GM21515 (cell line): ENCODE results near the gene MMRN1.

Experiments used
- ATAC-seq: cut with Tn5 transposase; IDR thresholded peaks from one replicate; pipeline ENCODE4 v1.9.1; 2021; ENCODE audit not compliant: unreplicated experiment

Gene MMRN1

DNA sequence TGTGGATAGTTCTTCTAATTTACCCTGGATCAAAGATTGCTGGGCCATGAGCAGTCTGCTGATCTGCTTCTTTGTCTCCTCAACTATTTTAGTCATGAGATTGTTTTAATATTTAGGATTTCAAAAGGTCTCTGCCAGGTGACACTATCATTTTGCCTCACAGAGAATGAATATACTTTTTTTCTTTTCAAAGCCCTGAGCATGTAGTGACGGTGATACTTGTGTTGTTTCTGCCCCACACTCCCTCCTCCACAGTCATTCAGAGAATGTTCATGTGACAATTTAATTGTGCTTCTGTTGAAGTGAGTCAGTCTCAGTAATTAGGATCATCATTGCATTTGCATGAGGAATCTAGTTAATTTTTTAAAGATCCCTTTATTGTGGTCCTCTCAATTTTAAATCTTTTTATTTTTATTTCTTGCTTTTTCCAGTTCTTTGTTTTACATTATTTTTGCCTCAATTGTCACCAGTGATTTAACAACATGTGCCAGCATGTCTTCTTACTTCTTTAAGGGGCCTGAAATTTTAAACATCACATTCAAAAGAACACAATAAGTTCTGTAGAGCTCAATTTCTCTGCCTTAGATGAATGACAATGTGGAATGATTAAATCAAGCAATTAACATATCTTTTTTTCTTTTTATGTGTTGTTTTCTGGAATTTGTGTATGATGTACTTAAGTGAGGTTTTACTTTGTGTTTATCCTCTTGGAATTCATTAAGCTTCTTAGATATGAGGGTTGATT lies 12.3 kb downstream of the MMRN1 start:
- ATAC-seq, result no peak

DNA sequence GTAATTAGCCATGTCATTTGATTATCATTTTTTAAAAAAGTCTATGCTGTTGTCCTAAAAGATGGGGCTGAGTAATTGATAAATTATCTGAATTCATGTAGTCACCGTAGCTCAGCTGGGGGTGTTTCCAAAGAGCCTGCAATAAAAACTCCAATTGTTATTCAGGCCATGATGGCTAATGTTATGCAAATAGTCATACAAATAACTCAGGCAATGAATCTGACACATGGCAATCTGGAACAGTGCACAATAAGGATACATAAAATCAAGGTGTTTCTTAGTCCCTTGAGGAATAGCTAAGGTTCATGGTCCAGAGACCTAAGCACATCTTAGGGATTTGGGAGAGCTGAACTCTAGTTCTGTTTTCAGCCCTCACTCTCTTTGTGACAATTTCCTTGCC lies 15.2 kb downstream of the MMRN1 start:
- ATAC-seq, result no peak

DNA sequence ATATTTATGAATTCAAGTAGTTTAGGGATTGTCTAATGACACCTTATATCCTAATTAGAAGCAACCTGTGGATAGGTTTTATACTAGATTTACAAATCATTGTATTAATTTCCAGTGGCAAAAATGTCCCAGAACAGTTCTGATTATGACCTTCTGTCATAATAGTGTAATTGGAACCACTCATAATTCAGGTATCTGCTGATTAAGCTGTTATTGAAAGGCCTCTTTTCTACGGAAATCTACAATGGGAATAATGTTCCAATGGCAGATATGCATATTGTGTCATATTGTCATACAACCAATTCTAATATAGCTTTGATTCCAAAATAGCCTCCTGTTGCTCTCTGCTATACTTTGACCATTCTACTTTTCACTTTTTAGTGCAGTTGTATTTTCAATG lies 19.0 kb downstream of the MMRN1 start:
- ATAC-seq, result no peak

DNA sequence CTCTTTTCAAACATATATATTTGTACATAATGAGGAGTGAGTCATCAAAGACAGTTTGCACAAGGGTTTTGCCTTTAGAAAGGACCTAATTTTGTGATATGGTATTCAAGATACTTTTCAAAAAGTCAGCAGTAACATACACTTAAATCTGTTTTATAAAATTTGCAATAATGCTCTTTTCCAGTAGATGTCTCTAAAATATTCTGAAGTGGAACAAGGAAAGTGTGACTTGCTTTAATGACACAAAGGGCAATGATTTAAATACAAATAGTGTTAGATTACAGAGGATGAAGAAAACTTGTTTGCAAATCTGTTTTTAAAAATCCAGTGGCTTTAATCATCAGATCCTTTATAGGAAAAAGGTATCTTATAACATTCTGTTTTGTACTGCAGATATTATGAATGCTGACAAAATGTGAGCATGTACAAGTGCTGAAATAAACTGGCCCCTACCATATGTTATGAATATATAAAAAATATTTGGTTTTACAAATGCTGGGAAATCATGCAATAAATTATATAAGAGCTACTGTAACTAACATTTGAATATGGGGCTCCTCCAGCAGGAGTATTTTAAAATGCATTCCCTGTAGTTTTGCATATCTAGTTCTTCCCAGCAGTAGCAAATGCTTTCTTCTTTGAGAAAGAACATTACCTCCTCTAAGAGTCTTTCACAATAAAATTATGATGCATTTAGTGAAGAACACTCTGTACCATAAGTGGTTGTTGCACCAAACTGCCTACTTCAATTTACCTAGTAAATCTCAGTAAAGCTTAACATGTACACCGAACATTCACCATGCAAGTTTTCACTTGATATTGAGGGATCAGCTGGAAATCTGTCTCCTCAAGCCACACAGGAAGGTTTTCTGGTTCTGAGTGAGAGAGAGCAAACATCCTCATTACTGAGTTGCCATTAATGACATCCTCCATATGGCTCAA lies 20.2 kb downstream of the MMRN1 start:
- no peak for ATAC-seq

DNA sequence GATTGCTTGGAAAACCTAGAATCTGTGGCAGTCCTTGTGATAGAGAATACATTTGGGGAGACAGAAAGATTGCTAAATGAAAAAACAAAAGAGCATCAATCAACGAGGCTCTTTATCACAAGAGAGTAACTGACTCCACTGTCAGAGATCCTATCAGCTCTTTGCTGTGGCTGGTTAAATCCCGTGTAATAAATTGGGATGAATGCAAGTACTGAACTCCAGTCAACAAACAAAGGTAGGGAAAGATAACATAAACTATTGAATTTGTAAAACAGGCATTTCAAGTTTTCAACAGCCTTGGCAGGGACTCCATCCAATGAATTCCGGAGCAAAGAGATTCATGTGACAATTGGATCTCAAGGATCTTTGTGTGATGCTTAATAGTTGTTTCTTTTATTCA lies 21.3 kb downstream of the MMRN1 start:
- ATAC-seq, result no peak

DNA sequence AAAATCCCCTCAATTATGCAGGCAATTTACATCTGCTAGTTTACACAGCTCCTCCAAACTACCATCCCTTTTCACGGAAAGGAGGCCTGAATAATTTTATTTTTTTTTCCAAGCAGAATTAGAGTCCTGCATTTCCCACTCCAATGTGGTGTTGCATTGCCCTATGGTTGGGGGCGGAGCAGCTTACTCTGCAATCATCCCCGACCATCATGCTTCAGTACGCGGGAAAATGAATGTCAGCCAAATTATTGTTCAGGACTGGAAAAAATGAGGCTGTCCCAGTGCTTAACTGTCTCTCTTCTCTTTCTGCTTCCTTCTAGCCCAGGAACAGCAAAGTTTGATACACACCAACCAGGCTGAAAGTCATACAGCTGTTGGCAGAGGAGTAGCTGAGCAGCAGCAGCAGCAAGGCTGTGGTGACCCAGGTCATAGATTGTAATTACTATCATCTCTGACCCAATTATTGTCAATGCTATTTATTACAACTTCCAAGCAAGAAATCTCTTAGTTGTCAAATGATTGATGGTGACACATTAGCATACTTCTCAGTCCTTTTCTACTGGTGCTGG lies 28.3 kb downstream of the MMRN1 start:
- no peak for ATAC-seq

DNA sequence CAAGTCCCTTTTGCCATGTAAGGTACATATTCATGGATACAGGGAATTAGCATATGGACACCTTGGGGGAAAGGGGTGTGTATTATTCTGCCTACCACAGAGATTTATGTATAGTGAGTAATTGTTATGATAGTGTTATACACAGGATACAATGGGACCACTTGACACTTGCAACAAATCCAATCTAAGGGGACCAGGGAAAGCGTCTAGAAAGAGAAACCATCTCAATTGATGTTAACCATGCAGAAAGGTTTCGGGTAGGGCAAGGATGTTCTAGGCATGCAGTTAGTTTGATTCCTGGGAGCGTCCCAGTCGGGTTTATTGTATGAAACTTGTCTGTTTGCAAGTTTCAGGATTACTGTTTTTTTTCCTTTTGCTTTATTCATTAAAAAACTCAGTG lies 34.2 kb downstream of the MMRN1 start:
- ATAC-seq, result no peak

DNA sequence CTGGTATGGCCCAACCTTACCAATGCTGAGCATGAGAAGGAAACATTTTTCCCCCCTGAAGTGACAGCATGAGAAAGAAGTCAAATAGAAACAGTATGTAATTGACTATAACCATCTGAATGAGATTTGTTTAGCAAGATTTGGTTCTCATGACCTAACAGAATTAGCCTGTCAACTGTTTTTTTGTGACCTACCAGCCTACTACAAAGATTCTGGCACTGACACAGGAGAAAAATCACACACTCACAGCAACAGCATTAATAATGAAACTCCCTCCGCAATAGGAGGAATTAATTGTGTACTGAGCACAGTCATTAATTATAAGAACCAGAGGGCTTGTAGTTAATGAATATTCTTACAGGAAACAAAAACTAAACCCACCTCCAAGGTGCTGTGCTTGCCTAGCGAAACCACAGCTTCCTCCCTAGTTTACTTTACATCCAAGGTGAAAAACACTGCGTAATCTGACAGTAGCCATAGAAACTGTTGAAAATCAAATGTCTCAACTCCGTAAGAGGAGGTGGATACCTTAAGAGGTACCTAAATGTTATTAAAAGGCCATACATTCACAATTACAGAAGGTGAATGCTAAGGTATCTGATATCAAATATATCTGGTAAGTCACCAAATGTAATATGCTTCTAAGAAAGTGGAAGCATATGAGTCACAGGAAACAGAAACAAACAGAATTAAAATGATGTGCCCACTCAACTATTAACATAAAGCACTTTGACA lies 34.9 kb downstream of the MMRN1 start:
- peak; percentile 80 for ATAC-seq

DNA sequence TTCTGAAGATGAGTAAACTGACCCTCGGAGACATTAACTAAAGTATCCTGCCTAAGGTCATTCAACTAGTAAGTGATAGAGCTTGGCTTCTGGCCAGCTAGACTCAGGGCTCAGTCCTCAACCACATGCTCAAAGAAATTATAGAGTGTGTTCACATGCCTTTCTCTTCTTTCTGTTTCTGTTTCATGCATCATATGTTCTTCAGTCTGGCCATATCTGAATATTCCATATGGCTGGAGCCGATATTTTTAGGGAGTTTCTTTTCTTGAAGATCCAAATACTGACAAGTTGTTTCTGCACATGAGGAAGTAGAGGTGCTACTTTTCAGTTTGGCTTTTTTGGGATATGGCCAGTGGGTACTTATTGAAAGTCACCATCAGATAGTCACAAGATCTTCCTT lies 44.9 kb downstream of the MMRN1 start:
- no peak for ATAC-seq

DNA sequence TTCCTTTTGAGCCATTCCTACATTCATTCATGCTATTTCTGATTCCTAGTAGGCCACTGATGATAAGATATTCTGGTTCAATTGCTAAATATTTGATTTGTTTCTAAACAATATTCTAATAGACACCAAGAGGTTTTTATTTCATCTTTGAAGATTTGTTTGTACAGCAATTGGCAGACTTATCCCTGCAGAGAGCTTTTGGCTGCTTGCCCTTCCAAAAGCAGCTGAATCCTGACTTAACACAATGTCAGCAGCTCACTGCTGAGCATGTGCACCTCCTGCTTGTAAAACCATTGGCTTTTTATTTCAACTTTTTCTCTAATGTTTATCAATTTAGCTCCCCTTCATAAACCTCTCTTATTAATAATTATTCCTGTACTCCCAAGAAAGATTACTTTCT lies 45.3 kb downstream of the MMRN1 start:
- no peak for ATAC-seq

DNA sequence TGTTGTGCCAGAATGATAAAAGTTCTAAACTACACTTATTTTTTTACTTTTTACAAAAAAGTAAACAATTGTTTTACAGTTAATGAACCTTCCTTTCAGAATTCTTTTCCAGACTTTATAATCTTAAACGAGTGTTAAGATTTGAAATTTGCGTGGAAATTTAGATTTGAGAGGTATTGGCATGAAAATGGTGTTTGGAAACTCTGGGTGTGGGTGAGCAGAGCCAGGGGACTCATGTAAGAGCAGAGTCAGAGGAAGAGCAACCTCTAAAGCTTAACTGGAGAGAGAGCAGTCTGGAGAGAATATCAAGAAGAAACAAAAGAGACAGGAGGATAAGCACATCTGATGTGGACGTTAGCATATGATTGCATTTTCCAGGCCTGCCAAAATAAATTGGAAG lies 48.2 kb downstream of the MMRN1 start:
- ATAC-seq, result no peak

DNA sequence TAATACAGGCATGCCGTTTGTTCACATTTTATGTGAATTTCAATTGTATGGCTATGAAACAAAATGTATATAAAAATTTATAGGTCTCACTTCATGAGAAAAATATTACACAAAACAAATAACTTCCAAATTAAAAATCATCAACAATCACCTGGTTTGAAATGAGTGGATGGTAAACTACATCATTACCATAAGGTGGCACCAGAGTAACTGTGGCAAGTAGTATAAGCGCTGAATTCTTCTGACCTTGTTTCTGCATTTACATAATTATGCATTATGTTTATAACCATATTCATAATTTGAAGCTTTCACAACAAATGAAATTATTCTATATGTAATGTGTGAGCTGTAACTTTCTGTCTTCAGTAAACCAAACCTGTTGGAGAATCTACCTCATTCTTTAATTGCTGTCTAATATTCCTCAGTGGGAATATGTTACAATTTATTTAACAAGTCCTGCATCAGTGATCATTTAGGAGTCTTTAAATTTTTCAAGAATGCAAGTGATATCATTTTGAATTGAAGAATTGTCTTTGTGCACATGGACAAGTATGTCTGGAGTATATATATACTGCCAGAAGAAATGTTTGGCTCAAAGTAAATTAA lies 55.2 kb downstream of the MMRN1 start:
- no peak for ATAC-seq

DNA sequence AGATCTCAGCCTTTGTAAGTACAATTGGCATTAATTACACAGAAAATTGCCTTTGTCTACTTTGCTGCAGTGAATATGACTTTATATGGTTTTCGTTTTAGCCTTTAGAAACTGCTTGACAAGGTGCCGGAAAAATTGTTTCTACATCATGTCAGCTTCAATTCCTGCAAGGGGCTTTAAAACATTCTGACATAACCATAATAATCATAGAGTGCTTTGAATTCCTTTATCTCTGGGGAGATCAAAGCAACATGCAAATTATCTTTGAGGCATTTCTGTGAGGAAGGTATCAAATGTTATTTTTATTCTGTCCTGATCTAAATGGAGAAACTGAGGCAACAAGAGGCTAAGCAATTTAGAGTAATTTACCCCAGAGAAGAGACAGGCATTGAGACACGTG lies 57.8 kb downstream of the MMRN1 start:
- no peak for ATAC-seq

DNA sequence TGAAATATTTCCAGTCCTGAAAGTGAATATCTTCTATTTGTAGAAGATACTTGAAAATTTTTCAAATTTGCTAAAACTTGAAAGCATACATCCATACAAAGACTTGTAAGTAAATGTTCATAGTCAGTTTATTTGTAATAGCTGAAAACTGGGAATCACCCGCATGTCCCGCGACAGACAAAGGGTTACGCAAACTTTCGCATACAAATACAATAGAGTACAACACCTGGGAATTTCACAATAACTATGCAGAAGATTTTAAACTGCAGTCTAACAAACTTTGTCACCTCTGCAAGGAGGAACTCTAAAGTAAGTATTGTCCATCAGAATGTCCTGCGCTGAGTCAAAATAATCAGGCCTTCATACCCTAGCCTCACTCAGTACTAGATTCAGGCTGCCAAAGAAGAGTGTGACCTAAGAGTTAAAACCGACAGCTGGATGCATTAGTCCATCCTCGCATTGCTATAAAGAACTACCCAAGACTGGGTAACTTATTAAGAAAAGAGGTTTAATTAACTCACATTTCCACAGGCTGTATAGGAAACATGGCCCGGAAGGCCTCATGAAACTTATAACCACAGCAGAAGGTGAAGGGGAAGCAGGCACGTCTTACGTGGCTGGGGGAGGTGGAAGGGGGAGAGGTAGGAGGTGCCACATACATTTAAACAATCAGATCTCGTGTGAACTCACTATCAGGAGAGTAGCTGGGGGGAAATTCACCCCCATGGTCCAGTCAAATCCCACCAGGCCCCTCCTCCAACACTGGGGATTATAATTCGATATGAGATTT lies 60.4 kb downstream of the MMRN1 start:
- ATAC-seq, result no peak

DNA sequence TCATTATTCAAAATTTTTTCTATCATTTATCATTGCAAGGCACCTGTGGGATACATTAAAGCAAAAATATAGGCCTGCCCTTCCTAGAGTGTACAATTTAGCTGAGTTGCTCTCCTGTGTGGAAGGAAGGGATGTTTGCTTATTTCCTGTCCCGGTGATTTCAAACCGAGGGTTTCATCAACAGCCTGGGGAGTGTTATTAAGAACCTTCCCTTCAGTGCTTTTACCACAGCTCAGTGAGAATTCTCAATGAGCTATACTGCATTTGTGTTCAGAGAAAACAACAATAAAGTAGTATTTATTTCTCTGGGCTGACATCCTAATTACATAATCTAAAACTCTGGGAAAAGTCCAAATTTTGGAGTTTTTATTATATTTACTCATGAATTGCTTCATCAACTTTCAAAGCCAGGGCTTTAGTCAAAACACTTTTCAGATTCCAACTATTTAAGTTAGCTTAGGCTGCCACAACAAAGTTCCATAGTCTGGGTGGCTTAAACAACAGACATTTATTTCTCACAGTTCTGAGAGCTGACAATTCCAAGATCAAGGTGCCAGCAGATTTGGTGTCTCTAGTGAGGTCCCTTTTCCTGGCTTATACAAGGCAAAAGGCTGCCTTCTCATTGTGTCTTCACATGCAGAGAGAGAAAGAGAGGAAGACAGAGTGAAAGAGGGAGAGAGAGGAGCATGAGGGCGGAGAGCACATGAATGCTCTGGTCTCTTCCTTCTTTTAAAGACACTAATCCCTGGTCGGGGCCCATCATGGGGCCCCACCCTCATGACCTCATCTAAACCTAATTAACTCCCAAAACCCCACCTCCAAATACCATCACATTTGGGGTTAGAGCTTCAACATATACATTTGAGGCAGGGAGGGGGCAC lies 62.6 kb downstream of the MMRN1 start:
- ATAC-seq, result no peak

DNA sequence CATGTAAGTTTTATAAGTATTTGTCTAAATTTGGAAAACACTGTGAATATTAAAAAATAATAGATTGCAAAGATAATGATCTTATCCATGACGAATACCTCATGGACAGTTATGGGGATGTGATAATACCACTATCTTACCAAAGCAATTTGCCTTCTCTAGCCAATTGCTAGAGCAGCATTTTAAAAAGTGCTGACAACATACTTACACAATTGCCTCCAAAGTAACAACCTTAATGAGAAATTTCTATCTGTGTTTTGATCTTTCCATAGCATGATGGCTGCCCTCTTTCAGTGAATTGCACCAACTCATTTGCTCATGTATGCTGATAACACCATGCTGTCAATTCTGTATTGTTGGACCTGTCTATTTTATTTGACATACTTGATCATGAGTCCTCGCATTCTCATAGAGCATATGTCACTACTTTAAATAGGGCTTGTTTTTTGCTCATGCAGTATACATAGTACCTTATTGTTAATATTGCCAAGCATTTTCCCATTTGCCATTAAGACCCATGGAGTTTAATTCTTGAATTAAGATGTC lies 87.2 kb downstream of the MMRN1 start:
- no peak for ATAC-seq

DNA sequence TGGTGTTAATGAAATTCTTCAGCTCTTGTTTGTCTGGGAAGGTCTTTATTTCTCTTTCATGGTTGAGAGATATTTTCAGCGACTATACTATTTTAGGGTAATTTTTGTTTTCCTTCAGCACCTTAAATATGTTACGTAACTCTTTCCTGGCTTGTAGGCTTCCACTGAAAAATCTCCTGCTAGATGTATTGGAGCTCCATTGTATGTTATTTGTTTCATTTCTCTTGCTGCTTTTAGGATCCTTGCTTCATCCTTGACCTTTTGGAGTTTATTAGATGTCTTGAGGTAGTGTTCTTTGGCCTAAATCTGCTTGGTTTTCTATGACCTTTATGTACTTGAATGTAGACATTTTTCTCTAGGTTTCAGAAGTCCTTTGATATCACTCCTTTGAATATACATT lies 93.6 kb downstream of the MMRN1 start:
- no peak for ATAC-seq

DNA sequence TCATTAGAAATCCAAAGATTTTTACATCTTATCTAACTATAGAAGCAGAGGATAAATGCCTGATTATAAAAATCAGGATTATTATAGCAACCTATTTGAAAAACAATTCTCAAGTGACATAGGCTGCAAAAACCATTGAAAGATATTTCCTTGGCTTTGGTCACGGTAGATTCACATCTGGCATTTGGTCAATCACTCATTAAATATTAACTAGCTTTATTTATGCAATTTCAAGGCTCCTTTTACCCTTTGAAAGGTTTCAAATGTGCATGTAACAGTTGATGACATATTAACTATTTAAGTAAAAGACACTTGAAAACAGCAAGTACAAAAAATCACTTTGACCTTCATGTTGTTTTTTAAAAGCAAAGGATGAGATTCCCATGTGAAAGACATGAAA lies 98.1 kb downstream of the MMRN1 start:
- ATAC-seq, result no peak
